HK-2 (cell line): ENCODE measurements around the gene FBXO7.
"Not testable (repeated sequence)": the region's sequence is repeated elsewhere in the genome, so short reads cannot be mapped to it uniquely, and the experiment has no call there.

Experiments
- DNase-seq: peaks from one replicate; pipeline ENCODE4 v3.0.0-alpha.2; 2018; ENCODE audit not compliant: unreplicated experiment

FBXO7 gene

GRCh38 chr22:32474635-32475467 lies at the start of gene FBXO7:
TSS of gene FBXO7 (plus strand) at chr22:32474811. CDS start at chr22:32475003, 192 bp downstream.
- DNase-seq, result peak; percentile 88

GRCh38 chr22:32426881-32427280 lies 47.7 kb upstream of the FBXO7 start:
- no peak for DNase-seq

- no peak for DNase-seq
These were observed 44.3 kb upstream of the FBXO7 start for GRCh38 chr22:32430352-32430751.

GRCh38 chr22:32444068-32444467 lies 30.5 kb upstream of the FBXO7 start:
- peak; percentile 8 for DNase-seq

GRCh38 chr22:32446321-32446720 lies 28.3 kb upstream of the FBXO7 start:
- no peak for DNase-seq

- DNase-seq, result no peak
These were observed 25.6 kb upstream of the FBXO7 start for GRCh38 chr22:32448980-32449379.

GRCh38 chr22:32457031-32457430 lies 17.6 kb upstream of the FBXO7 start:
- DNase-seq, result no peak

- DNase-seq, result no peak
These were observed 12.2 kb upstream of the FBXO7 start for GRCh38 chr22:32462452-32462851.

GRCh38 chr22:32465661-32466060 lies 8.9 kb upstream of the FBXO7 start:
- DNase-seq, result no peak

GRCh38 chr22:32466496-32466895 lies 8.1 kb upstream of the FBXO7 start:
- no peak for DNase-seq

GRCh38 chr22:32469799-32470212 lies 4.8 kb upstream of the FBXO7 start:
- DNase-seq, result peak; percentile 42

- DNase-seq, result no peak
These were observed 1.1 kb upstream of the FBXO7 start for GRCh38 chr22:32473388-32473952.

GRCh38 chr22:32475468-32476010 lies 928 bp downstream of the FBXO7 start:
- no peak for DNase-seq

- no peak for DNase-seq
These were observed 1.9 kb downstream of the FBXO7 start for GRCh38 chr22:32476281-32477195.

- DNase-seq, result no peak
These were observed 3.0 kb downstream of the FBXO7 start for GRCh38 chr22:32477596-32477995.

GRCh38 chr22:32478552-32478951 lies 3.9 kb downstream of the FBXO7 start:
- not testable (repeated sequence) for DNase-seq

- no peak for DNase-seq
These were observed 4.4 kb downstream of the FBXO7 start for GRCh38 chr22:32478994-32479393.

- DNase-seq, result no peak
These were observed 5.6 kb downstream of the FBXO7 start for GRCh38 chr22:32480238-32480637.

GRCh38 chr22:32482708-32483107 lies 8.1 kb downstream of the FBXO7 start:
- no peak for DNase-seq

GRCh38 chr22:32486656-32487390 lies 12.2 kb downstream of the FBXO7 start:
- DNase-seq, result no peak

GRCh38 chr22:32487461-32487860 lies 12.8 kb downstream of the FBXO7 start:
- no peak for DNase-seq
